Motor neuron (in vitro differentiated cells): ENCODE measurements around the gene GAPDH. TPM values are rescaled to one million over a fixed set of nuclear protein-coding genes. Genes with fewer than 3 reads are reported as not detected.
"Not testable (repeated sequence)": the region's sequence is repeated elsewhere in the genome, so short reads cannot be mapped to it uniquely, and the experiment has no call there.

Source experiments
- ATAC-seq, 8 experiments: fragments of 200-7000 bp; cut with Tn5 transposase; replicated peaks in 6 of 8; 2 replicates each; pipeline ENCODE4 v1.8.0; 2021; ENCODE audit warnings: mild to moderate bottlenecking in 8 of 8, moderate library complexity in 8 of 8
- H3K27ac ChIP-seq, 2 donors: fragments of 250-450 bp; sonication (Bioruptor Pico); 2 replicates each; pipeline ENCODE4 v1.9.0; 2021; ENCODE audit warnings: antibody characterized with exemption in 2 of 2, mild to moderate bottlenecking in 2 of 2, moderate library complexity in 1 of 2
- H3K4me1 ChIP-seq, 2 donors: fragments of 250-450 bp; sonication (Bioruptor Pico); replicated peaks in 1 of 2; 2 replicates each; pipeline ENCODE4 v1.6.1; 2021; ENCODE audit warnings: antibody characterized with exemption in 2 of 2, mild to moderate bottlenecking in 2 of 2, moderate library complexity in 1 of 2
- H3K4me3 ChIP-seq, 5 donors: fragments of 250-450 bp; sonication (Bioruptor Pico); 2 replicates each; pipeline ENCODE4 v1.9.0; 2021; ENCODE audit warnings: antibody characterized with exemption in 5 of 5, mild to moderate bottlenecking in 5 of 5, moderate library complexity in 4 of 5
- WGBS, 10 experiments: fragments of 450-650 bp; shearing (Covaris generic); methylation state at CpG; one replicate each; pipeline ENCODE4 v1.0.0; 2022; 5-methylcytosine and 5-hydroxymethylcytosine counted together
- in situ Hi-C, 9 experiments: fragments of 400-800 bp; cut with MboI; loops; one replicate each; pipeline ENCODE4 v1.15.0; 2021; ENCODE audit warnings: low sequenced_read_pairs in 9 of 9, low pct_unique_long_range_greater_than_20kb in 2 of 9; ENCODE audit not compliant: unreplicated experiment in 9 of 9
- total RNA-seq, 8 experiments: library from RNA; unstranded; fragments of 300-600 nt; gene quantifications; 2 replicates each; pipeline versions ENCODE4 v1.2.3 to v1.2.4, GENCODE V29; 2022

GAPDH gene
- total RNA-seq: 1,000 to 10,000 TPM; 2,651 to 4,080 (median 3,703) TPM

GRCh38 chr12:6533923-6534694 lies at the start of gene GAPDH:
GAPDH (plus strand) TSS chr12:6534517; CDS start chr12:6534833, 316 bp downstream.
- Histone ChIP-seq H3K27ac (peak within 1 kb of the TSS; percentile 92 to 94), H3K4me1 (peaks cover 25 to 29% of the 10 kb centered on the region in 2 donors), H3K4me3 (peak within 1 kb of the TSS; percentile 61 to 89 (median 79))
- 0 to 4% (median 0%) methylated on average over 1 to 9 of the region's 62 CpGs; no CpG with 5 or more reads in 5 of the 10 experiments for WGBS, 10 experiments
- ATAC-seq: peak; percentile 40 to 72 (median 64)
- in situ Hi-C loops: no loop called here

DNA sequence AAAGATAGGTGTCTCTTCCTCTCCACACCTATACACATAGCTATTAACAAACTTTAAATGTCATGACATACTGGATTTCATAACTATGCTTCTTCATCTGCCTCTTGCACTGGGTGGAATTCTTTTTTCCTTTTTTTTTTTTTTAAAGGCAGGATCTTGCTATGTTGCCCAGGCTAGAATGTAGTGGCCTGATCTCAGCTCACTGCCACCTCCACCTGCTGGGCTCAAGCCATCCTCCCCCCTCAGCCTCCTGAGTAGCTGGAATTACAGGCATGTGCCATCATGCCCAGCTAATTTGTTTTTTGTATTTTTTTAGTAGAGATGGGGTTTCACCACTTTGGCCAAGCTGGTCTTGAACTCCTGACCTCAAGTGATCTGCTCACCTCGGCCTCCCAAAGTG lies 46.1 kb upstream of the GAPDH start:
- 55 to 100% (median 83%) methylated on average over 1 of the region's 1 CpG; no CpG with 5 or more reads in 3 of the 10 experiments for WGBS, 10 experiments
- no peak for ATAC-seq
- Histone ChIP-seq H3K27ac (no peak overlapping the region), H3K4me1 (peaks cover 5% of the 10 kb centered on the region in 2 donors), H3K4me3 (no peak overlapping the region)
- in situ Hi-C loops: no loop called here

- no peak for ATAC-seq
- Histone ChIP-seq H3K4me3 (no peak overlapping the region), H3K27ac (no peak overlapping the region), H3K4me1 (peaks cover 5 to 7% of the 10 kb centered on the region in 2 donors)
- 33 to 86% (median 57%) methylated on average over 1 to 4 of the region's 4 CpGs; no CpG with 5 or more reads in 1 of the 10 experiments for WGBS, 10 experiments
- in situ Hi-C loops: no loop called here
Measured at GRCh38 chr12:6489449-6489848, 44.9 kb upstream of the GAPDH start.

GRCh38 chr12:6490673-6491072 lies 43.6 kb upstream of the GAPDH start:
- in situ Hi-C loops, H3K4me3 ChIP-seq, H3K27ac ChIP-seq, ATAC-seq: not testable (repeated sequence)
- 100% methylated on average over 1 of the region's 1 CpG; no CpG with 5 or more reads in 5 of the 10 experiments for WGBS, 10 experiments
- peaks cover 11 to 19% of the 10 kb centered on the region in 2 donors for H3K4me1 ChIP-seq

GRCh38 chr12:6492838-6493496 lies 41.4 kb upstream of the GAPDH start, which contains the start of gene MRPL51:
MRPL51 (minus strand) TSS chr12:6493262; CDS start chr12:6493136, 126 bp downstream.
- WGBS, 10 experiments: 0 to 2% (median 0%) methylated on average over 1 to 13 of the region's 39 CpGs; no CpG with 5 or more reads in 2 of the 10 experiments
- Histone ChIP-seq H3K27ac (peak within 1 kb of the TSS; percentile 77 to 79), H3K4me3 (peak within 1 kb of the TSS; percentile 49 to 93 (median 85)), H3K4me1 (peaks cover 11 to 19% of the 10 kb centered on the region in 2 donors)
- peak; percentile 82 to 89 (median 86) for ATAC-seq
- in situ Hi-C loops: no loop called here

GRCh38 chr12:6493497-6494257 lies 40.6 kb upstream of the GAPDH start, which contains the start of gene NCAPD2:
NCAPD2 (plus strand) TSS chr12:6494102; CDS start chr12:6495099, 997 bp downstream.
- Histone ChIP-seq H3K4me1 (peaks cover 11 to 19% of the 10 kb centered on the region in 2 donors), H3K4me3 (peak within 1 kb of the TSS; percentile 49 to 93 (median 85)), H3K27ac (peak within 1 kb of the TSS; percentile 77 to 79)
- ATAC-seq: peak; percentile 86 to 91 (median 88)
- 0 to 8% (median 0%) methylated on average over 2 to 15 of the region's 49 CpGs; no CpG with 5 or more reads in 3 of the 10 experiments for WGBS, 10 experiments
- in situ Hi-C loops: no loop called here

DNA sequence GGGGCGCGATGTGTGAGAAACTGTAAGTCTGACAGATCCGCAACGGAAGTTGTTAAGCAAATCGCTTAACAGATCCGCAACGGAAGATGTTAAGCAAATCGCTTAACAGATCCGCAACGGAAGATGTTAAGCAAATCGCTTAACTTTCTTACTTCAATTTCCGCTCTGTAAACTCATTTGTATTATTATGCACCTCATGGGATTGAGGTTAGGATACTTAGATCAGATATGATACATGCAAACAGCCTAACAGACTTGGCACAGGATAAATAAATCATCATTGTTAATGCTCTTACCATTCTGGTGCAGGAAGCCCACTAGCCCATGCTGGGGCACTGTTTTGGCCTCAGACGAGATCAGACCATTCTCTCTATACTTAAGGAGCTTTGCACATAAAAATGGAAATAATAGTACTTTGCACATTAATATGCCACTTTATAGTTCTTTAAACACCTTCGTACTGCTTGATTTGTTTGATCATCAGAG lies 40.0 kb upstream of the GAPDH start:
- in situ Hi-C loops: no loop called here
- H3K27ac ChIP-seq: no peak overlapping the region

GRCh38 chr12:6494968-6495367 lies 39.3 kb upstream of the GAPDH start:
- 17 to 92% (median 60%) methylated on average over 1 of the region's 1 CpG; no CpG with 5 or more reads in 5 of the 10 experiments for WGBS, 10 experiments
- ATAC-seq: no peak
- peak overlapping the region in 4 of 5 donors; percentile 58 to 93 (median 86) for H3K4me3 ChIP-seq
- in situ Hi-C loops: no loop called here
- H3K27ac ChIP-seq: no peak overlapping the region
- peaks cover 11 to 19% of the 10 kb centered on the region in 2 donors for H3K4me1 ChIP-seq

More for the DNA sequence above, 40.0 kb upstream of the GAPDH start:
- H3K4me1 ChIP-seq: peaks cover 11 to 19% of the 10 kb centered on the region in 2 donors
- peak in 1 of 8 experiments; percentile 8 for ATAC-seq
- WGBS, 10 experiments: 0 to 29% (median 4%) methylated on average over 1 to 7 of the region's 14 CpGs
- peak overlapping the region; percentile 49 to 93 (median 85) for H3K4me3 ChIP-seq

DNA sequence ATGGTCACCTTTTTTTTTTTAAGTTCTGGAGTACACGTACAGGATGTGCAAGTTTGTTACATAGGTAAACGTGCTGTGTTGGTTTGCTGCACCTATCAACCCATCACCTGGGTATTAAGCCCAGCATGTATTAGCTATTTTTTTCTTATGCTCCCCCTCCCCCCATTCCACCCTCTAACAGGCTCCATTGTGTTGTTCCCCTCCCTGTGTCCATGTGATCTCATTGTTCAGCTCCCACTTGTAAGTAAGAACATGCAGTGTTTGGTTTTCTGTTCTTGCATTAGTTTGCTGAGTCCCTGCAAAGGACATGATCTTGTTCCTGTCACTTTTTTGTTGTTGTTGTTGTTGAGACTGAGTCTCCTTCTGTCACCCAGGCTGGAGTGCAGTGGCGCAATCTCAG lies 37.0 kb upstream of the GAPDH start:
- peaks cover 8 to 16% of the 10 kb centered on the region in 2 donors for H3K4me1 ChIP-seq
- ATAC-seq, in situ Hi-C loops, H3K4me3 ChIP-seq, H3K27ac ChIP-seq: not testable (repeated sequence)
- WGBS, 10 experiments: 50 to 100% (median 86%) methylated on average over 1 to 3 of the region's 3 CpGs; no CpG with 5 or more reads in 1 of the 10 experiments

DNA sequence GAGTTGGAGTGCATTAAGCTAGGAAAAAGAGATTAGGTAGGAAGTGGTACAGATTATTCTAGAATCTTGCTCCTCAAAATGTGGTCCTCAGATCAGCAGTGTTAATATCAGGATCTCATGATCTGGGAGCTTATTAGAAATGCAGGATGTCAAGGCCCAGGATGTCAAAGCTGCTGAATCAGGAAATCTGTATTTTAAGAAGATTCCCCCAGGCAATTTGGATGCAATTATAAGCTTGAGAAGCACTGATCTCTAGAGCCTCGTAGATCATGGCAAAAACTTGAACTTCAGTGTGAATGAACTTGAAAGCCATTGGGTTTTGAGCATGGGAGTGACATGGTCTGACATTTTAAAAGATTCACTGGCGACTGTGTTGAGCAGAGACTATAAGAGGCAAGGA lies 33.9 kb upstream of the GAPDH start:
- Histone ChIP-seq H3K4me3 (no peak overlapping the region), H3K4me1 (peaks cover 0 to 2% of the 10 kb centered on the region in 2 donors), H3K27ac (no peak overlapping the region)
- ATAC-seq: no peak
- 20 to 100% (median 97%) methylated on average over 1 to 2 of the region's 2 CpGs; no CpG with 5 or more reads in 2 of the 10 experiments for WGBS, 10 experiments
- in situ Hi-C loops: no loop called here

DNA sequence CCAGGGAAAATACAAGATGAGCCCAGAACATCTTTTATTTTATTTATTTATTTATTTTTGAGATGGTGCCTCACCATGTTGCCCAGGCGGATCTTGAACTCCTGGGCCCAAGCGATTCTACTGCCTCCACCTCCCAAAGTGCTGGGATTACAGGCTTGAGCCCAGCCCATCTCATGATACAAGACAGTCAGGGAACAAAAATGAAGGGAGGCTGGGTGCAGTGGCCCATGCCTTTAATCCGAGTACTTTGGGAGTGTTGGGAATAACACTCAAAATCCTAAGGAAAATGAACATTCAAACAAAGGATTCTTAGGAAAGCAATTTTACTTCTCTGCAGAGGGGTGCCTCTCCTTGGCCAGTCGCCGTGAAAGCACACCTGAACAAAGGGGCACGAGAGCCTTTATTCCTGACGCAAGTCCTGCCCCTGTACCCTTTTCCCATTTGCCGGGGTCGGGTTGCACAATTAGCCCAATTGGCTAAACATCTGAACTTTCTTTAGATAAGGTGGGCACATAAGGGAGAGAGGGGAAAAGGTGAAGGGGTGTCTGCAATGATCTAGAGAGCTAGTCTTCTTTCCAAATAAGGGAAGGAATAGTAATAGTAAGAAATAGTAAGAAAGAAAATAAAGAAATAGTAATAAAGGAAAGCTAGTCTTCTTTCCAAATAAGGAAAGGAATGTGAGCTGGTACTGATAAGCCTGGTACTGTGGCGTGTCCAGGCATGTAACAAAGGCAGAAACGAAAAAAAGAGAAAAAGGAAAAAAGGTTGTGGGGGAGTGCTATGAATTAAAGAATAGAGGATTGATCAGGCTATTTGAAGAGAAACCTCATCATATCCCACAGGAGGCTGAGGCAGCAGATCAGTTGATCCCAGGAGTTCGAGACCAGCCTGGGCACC lies 27.0 kb upstream of the GAPDH start:
- ATAC-seq: peak in 1 of 8 experiments; percentile 17
- 71 to 97% (median 83%) methylated on average over 4 to 11 of the region's 12 CpGs for WGBS, 10 experiments
- Histone ChIP-seq H3K4me3 (no peak overlapping the region), H3K27ac (no peak overlapping the region), H3K4me1 (no peaks in the 10 kb centered on the region)
- in situ Hi-C loops: no loop called here
